ENCODE results near the gene HTRA1.

HTRA1 gene

GRCh38 chr10:122473116-122473515, 11.8 kb downstream of the HTRA1 start:
- DNase-seq (ENCODE audit: low read depth in 2 of 2, low spot score in 1 of 2): no peak

GRCh38 chr10:122474131-122474818, 12.9 kb downstream of the HTRA1 start:
- no peak for DNase-seq (ENCODE audit: low read depth in 2 of 2, low spot score in 1 of 2)

- DNase-seq (ENCODE audit: low read depth in 2 of 2, low spot score in 1 of 2): no peak
Observed at GRCh38 chr10:122475100-122475499, 13.7 kb downstream of the HTRA1 start.

GRCh38 chr10:122475591-122476332, 14.4 kb downstream of the HTRA1 start:
- DNase-seq (ENCODE audit: low read depth in 2 of 2, low spot score in 1 of 2): no peak

GRCh38 chr10:122476333-122476695, 15.0 kb downstream of the HTRA1 start:
- DNase-seq (ENCODE audit: low read depth in 2 of 2, low spot score in 1 of 2): no peak

GRCh38 chr10:122477436-122477835, 16.1 kb downstream of the HTRA1 start:
- DNase-seq (ENCODE audit: low read depth in 2 of 2, low spot score in 1 of 2): no peak

- no peak for DNase-seq (ENCODE audit: low read depth in 2 of 2, low spot score in 1 of 2)
Observed at GRCh38 chr10:122478971-122479370, 17.6 kb downstream of the HTRA1 start.

GRCh38 chr10:122480146-122480833, 18.9 kb downstream of the HTRA1 start:
- DNase-seq (ENCODE audit: low read depth in 2 of 2, low spot score in 1 of 2): no peak

GRCh38 chr10:122481296-122482056, 20.1 kb downstream of the HTRA1 start:
- no peak for DNase-seq (ENCODE audit: low read depth in 2 of 2, low spot score in 1 of 2)

GRCh38 chr10:122484276-122485060, 23.1 kb downstream of the HTRA1 start:
- no peak for DNase-seq (ENCODE audit: low read depth in 2 of 2, low spot score in 1 of 2)

- no peak for DNase-seq (ENCODE audit: low read depth in 2 of 2, low spot score in 1 of 2)
Observed at GRCh38 chr10:122485670-122486069, 24.3 kb downstream of the HTRA1 start.

- no peak for DNase-seq (ENCODE audit: low read depth in 2 of 2, low spot score in 1 of 2)
Observed at GRCh38 chr10:122486406-122487080, 25.2 kb downstream of the HTRA1 start.

- DNase-seq (ENCODE audit: low read depth in 2 of 2, low spot score in 1 of 2): no peak
Observed at GRCh38 chr10:122487174-122487765, 25.9 kb downstream of the HTRA1 start.

GRCh38 chr10:122490268-122490667, 28.9 kb downstream of the HTRA1 start:
- no peak for DNase-seq (ENCODE audit: low read depth in 2 of 2, low spot score in 1 of 2)

GRCh38 chr10:122490786-122491680, 29.7 kb downstream of the HTRA1 start:
- no peak for DNase-seq (ENCODE audit: low read depth in 2 of 2, low spot score in 1 of 2)

GRCh38 chr10:122492006-122492405, 30.7 kb downstream of the HTRA1 start:
- DNase-seq (ENCODE audit: low read depth in 2 of 2, low spot score in 1 of 2): no peak

- DNase-seq (ENCODE audit: low read depth in 2 of 2, low spot score in 1 of 2): no peak
Observed at GRCh38 chr10:122492999-122493481, 31.7 kb downstream of the HTRA1 start.

- no peak for DNase-seq (ENCODE audit: low read depth in 2 of 2, low spot score in 1 of 2)
Observed at GRCh38 chr10:122493761-122494160, 32.4 kb downstream of the HTRA1 start.

Data from stimulated activated CD8-positive, alpha-beta memory T cell treated with anti-CD3 and anti-CD28 coated beads, Interleukin-4, amount 100 ng/mL, for 1 hour (primary cell).